GM12891 (cell line): ENCODE results near the gene PPM1F.

ENCODE experiments used
- PAX5 ChIP-seq: IDR thresholded peaks from 2 replicates; pipeline ENCODE4 v1.6.1; 2011; ENCODE audit warnings: low read length, moderate library complexity, mild to moderate bottlenecking; ENCODE audit not compliant: insufficient read depth, severe bottlenecking
- POLR2A ChIP-seq: IDR thresholded peaks from 2 replicates; pipeline ENCODE4 v1.6.1; 2011; ENCODE audit warnings: low read depth, low read length, control low read depth
- POLR2AphosphoS5 ChIP-seq: IDR thresholded peaks from 2 replicates; pipeline ENCODE4 v1.6.1; 2011; ENCODE audit warnings: low read depth, low read length, control low read depth
- POU2F2 ChIP-seq: IDR thresholded peaks from 2 replicates; pipeline ENCODE4 v1.6.1; 2011; ENCODE audit warnings: low read depth, mild to moderate bottlenecking, control low read depth, low read length, moderate library complexity
- SPI1 ChIP-seq: IDR thresholded peaks from 2 replicates; pipeline ENCODE4 v1.6.1; 2011; ENCODE audit warnings: low read depth, low read length, control low read depth
- TAF1 ChIP-seq: IDR thresholded peaks from 2 replicates; pipeline ENCODE4 v1.6.1; 2011; ENCODE audit warnings: low read depth, low read length, control low read depth

GRCh38 chr22:21918466-21919185 is 34.0 kb downstream of the PPM1F start:
- no peak for TF ChIP-seq POLR2A
- TF ChIP-seq TAF1 = no peak
- no peak for TF ChIP-seq SPI1
- TF ChIP-seq PAX5 = no peak
- no peak for TF ChIP-seq POLR2AphosphoS5
- no peak for TF ChIP-seq POU2F2
